ENCODE measurements around the gene CHMP6. TPM values are rescaled to one million over a fixed set of nuclear protein-coding genes. Genes with fewer than 3 reads are reported as not detected.
A peak's percentile ranks its signal among the peaks of the same experiment; 100 is the strongest.

CHMP6 gene
- polyA plus RNA-seq, 6 donors from 2014 or later: 38.8 to 51.8 (median 43.5) TPM

- Mint-ChIP-seq H3K4me1 (peaks cover 14 to 34% (median 26%) of the 10 kb centered on the region in 3 donors), H3K4me3 (no peak overlapping the region), H3K27me3 (no peaks in the 10 kb centered on the region), H3K27ac (no peak overlapping the region), H3K9me3 (peaks cover 0 to 3% (median 0%) of the 10 kb centered on the region in 7 donors), H3K36me3 (peaks cover 16 to 20% of the 10 kb centered on the region in 2 donors)
- ATAC-seq (ENCODE audit: low read depth in 2 of 2) (no peak), DNase-seq (no peak)
These were observed 41.0 kb upstream of the CHMP6 start for GRCh38 chr17:80950466-80951120.

- H3K4me1 Mint-ChIP-seq: peaks cover 22 to 42% (median 34%) of the 10 kb centered on the region in 3 donors
- no peaks in the 10 kb centered on the region for H3K27me3 Mint-ChIP-seq
- peaks cover 8 to 13% of the 10 kb centered on the region in 2 donors for H3K36me3 Mint-ChIP-seq
- ATAC-seq (ENCODE audit: low read depth in 2 of 2): no peak
- peak overlapping the region in 2 of 6 donors; percentile 26 to 33 for H3K27ac Mint-ChIP-seq
- H3K9me3 Mint-ChIP-seq: peaks cover 0 to 3% (median 0%) of the 10 kb centered on the region in 7 donors
- H3K4me3 Mint-ChIP-seq: peak overlapping the region in 1 of 8 donors; percentile 51
- no peak for DNase-seq
These were observed 40.2 kb upstream of the CHMP6 start for GRCh38 chr17:80951121-80952090.

- Mint-ChIP-seq H3K9me3 (no peaks in the 10 kb centered on the region), H3K4me3 (peak overlapping the region in 1 of 8 donors; percentile 37), H3K27ac (peak overlapping the region in 2 of 6 donors; percentile 13 to 26), H3K27me3 (no peaks in the 10 kb centered on the region), H3K36me3 (peaks cover 0 to 4% of the 10 kb centered on the region in 2 donors), H3K4me1 (peaks cover 22 to 46% (median 36%) of the 10 kb centered on the region in 3 donors)
- ATAC-seq (ENCODE audit: low read depth in 2 of 2): no peak
- no peak for DNase-seq
These were observed 39.4 kb upstream of the CHMP6 start for GRCh38 chr17:80952291-80952690.

- Mint-ChIP-seq H3K27ac (peak overlapping the region in 4 of 6 donors; percentile 37 to 92 (median 72)), H3K4me1 (peaks cover 22 to 46% (median 36%) of the 10 kb centered on the region in 3 donors), H3K36me3 (peaks cover 0 to 4% of the 10 kb centered on the region in 2 donors), H3K9me3 (no peaks in the 10 kb centered on the region), H3K4me3 (peak overlapping the region in 3 of 8 donors; percentile 24 to 55 (median 47)), H3K27me3 (no peaks in the 10 kb centered on the region)
- peak; percentile 30 for DNase-seq
- peak; percentile 50 to 51 for ATAC-seq (ENCODE audit: low read depth in 2 of 2)
These were observed 37.9 kb upstream of the CHMP6 start for GRCh38 chr17:80953471-80954315.

GRCh38 chr17:80955078-80955477 lies 36.6 kb upstream of the CHMP6 start:
- Mint-ChIP-seq H3K27me3 (no peaks in the 10 kb centered on the region), H3K36me3 (peaks cover 0 to 4% of the 10 kb centered on the region in 2 donors), H3K4me1 (peaks cover 22 to 46% (median 36%) of the 10 kb centered on the region in 3 donors), H3K4me3 (peak overlapping the region in 4 of 8 donors; percentile 3 to 86 (median 44)), H3K27ac (peak overlapping the region in 5 of 6 donors; percentile 74 to 99 (median 92)), H3K9me3 (no peaks in the 10 kb centered on the region)
- DNase-seq (no peak), ATAC-seq (ENCODE audit: low read depth in 2 of 2) (no peak)

GRCh38 chr17:80955671-80956280 lies 35.9 kb upstream of the CHMP6 start:
- no peaks in the 10 kb centered on the region for H3K27me3 Mint-ChIP-seq
- H3K4me1 Mint-ChIP-seq: peaks cover 22 to 46% (median 36%) of the 10 kb centered on the region in 3 donors
- DNase-seq: peak; percentile 56
- H3K4me3 Mint-ChIP-seq: peak overlapping the region in 7 of 8 donors; percentile 12 to 86 (median 57)
- no peaks in the 10 kb centered on the region for H3K36me3 Mint-ChIP-seq
- H3K9me3 Mint-ChIP-seq: no peaks in the 10 kb centered on the region
- ATAC-seq (ENCODE audit: low read depth in 2 of 2): peak; percentile 83 to 86
- H3K27ac Mint-ChIP-seq: peak overlapping the region; percentile 86 to 99 (median 94)

- Mint-ChIP-seq H3K9me3 (no peaks in the 10 kb centered on the region), H3K4me1 (peaks cover 22 to 46% (median 36%) of the 10 kb centered on the region in 3 donors), H3K27me3 (no peaks in the 10 kb centered on the region), H3K4me3 (peak overlapping the region in 7 of 8 donors; percentile 12 to 86 (median 64)), H3K27ac (peak overlapping the region; percentile 86 to 99 (median 94)), H3K36me3 (no peaks in the 10 kb centered on the region)
- DNase-seq: no peak
- no peak for ATAC-seq (ENCODE audit: low read depth in 2 of 2)
These were observed 35.1 kb upstream of the CHMP6 start for GRCh38 chr17:80956321-80957190.

- ATAC-seq (ENCODE audit: low read depth in 2 of 2) (no peak), DNase-seq (no peak)
- no peaks in the 10 kb centered on the region for H3K36me3 Mint-ChIP-seq
- H3K4me3 Mint-ChIP-seq: no peak overlapping the region
- H3K4me1 Mint-ChIP-seq: peaks cover 20 to 43% (median 36%) of the 10 kb centered on the region in 3 donors
- H3K27ac Mint-ChIP-seq: peak overlapping the region in 1 of 6 donors; percentile 29
- H3K27me3 Mint-ChIP-seq: no peaks in the 10 kb centered on the region
- H3K9me3 Mint-ChIP-seq: no peaks in the 10 kb centered on the region
These were observed 34.1 kb upstream of the CHMP6 start for GRCh38 chr17:80957461-80957941.

GRCh38 chr17:80959330-80960036 lies 32.2 kb upstream of the CHMP6 start:
- peaks cover 20 to 23% (median 21%) of the 10 kb centered on the region in 3 donors for H3K4me1 Mint-ChIP-seq
- ATAC-seq (ENCODE audit: low read depth in 2 of 2): no peak
- H3K27ac Mint-ChIP-seq: peak overlapping the region in 1 of 6 donors; percentile 60
- peaks cover 0 to 2% of the 10 kb centered on the region in 2 donors for H3K36me3 Mint-ChIP-seq
- H3K27me3 Mint-ChIP-seq: no peaks in the 10 kb centered on the region
- no peak for DNase-seq
- H3K4me3 Mint-ChIP-seq: no peak overlapping the region
- H3K9me3 Mint-ChIP-seq: no peaks in the 10 kb centered on the region

GRCh38 chr17:80960037-80960796 lies 31.4 kb upstream of the CHMP6 start:
- DNase-seq (no peak), ATAC-seq (ENCODE audit: low read depth in 2 of 2) (no peak)
- Mint-ChIP-seq H3K36me3 (peaks cover 0 to 9% of the 10 kb centered on the region in 2 donors), H3K27me3 (no peaks in the 10 kb centered on the region), H3K27ac (peak overlapping the region in 1 of 6 donors; percentile 59), H3K4me1 (peaks cover 14 to 16% (median 15%) of the 10 kb centered on the region in 3 donors), H3K9me3 (no peaks in the 10 kb centered on the region), H3K4me3 (peak overlapping the region in 1 of 8 donors; percentile 57)

Measured in naive B cell (primary cell).